K562 (cell line): ENCODE measurements around the gene ZNF33A. TPM values are rescaled to one million over a fixed set of nuclear protein-coding genes. Genes with fewer than 3 reads are reported as not detected.

Experiments used
- ATAC-seq: fragments of 200-7000 bp; cut with Tn5 transposase; 3 replicates; pipeline ENCODE4 v1.9.1; 2020; ENCODE audit warnings: moderate library complexity
- BruUV-seq: library from RNA; stranded (reverse); fragments of 400-500 nt; replicated peaks from 2 replicates; lab custom pipeline; 2021; lab: Mats Ljungman, UMichigan
- CTCF ChIA-PET: fragments of 300-600 bp; formaldehyde crosslinking; extraction: SDS; loops from one replicate; lab custom pipeline; 2021; ENCODE audit warnings: low intra/inter-chr PET ratio; lab: Yijun Ruan, JAX
- POLR2A ChIA-PET: fragments of 300-600, 350-650 bp; sonication (Branson Sonifier 250); formaldehyde crosslinking; extraction: SDS; loops from one replicate; lab custom pipeline; 2021; ENCODE audit warnings: antibody characterized with exemption, inconsistent platforms; lab: Yijun Ruan, JAX
- DNase-seq, 4 experiments: peaks; one replicate each; pipeline versions ENCODE4 v3.0.0 to v3.0.0-alpha.2; 2011 to 2018; ENCODE audit warnings: low spot score in 3 of 4, mixed read lengths in 3 of 4; ENCODE audit errors: extremely low read depth in 1 of 4
- FAIRE-seq: peaks from 2 replicates; lab custom pipeline; 2011; peaks lifted over from hg19 to GRCh38; lab: Jason Lieb, UNC
- H2AFZ ChIP-seq: 2 replicates; pipeline ENCODE4 v1.6.0; 2011; ENCODE audit warnings: low read depth, low read length, control low read depth, inconsistent platforms
- H3K27ac ChIP-seq: fragments of 200-600 bp; 3 replicates; pipeline ENCODE4 v1.8.0; 2011; ENCODE audit warnings: low read depth, mild to moderate bottlenecking, control low read depth, inconsistent platforms, low read length, moderate library complexity, mixed read lengths; ENCODE audit errors: extremely low read depth
- H3K27me3 ChIP-seq, 2 experiments: fragments of 300-600 bp in 1 of 2; 2 replicates in 1 of 2; 3 replicates in 1 of 2; pipeline versions ENCODE4 v1.6.0 to v1.8.0; 2011; ENCODE audit warnings: inconsistent platforms in 2 of 2, low read length in 2 of 2, mild to moderate bottlenecking in 1 of 2, mixed read lengths in 1 of 2, moderate library complexity in 1 of 2; ENCODE audit not compliant: control insufficient read depth in 2 of 2, insufficient read depth in 2 of 2
- H3K36me3 ChIP-seq: fragments of 300-600 bp; 3 replicates; pipeline ENCODE4 v1.8.0; 2011; ENCODE audit warnings: mild to moderate bottlenecking, low read length, inconsistent platforms; ENCODE audit not compliant: control insufficient read depth, insufficient read depth
- H3K4me1 ChIP-seq, 2 experiments: fragments of 200-600 bp in 1 of 2; replicated peaks in 1 of 2; 2 replicates in 1 of 2; 3 replicates in 1 of 2; pipeline versions ENCODE4 v1.5.1 to v1.8.0; 2011; ENCODE audit warnings: inconsistent platforms in 2 of 2, low read length in 2 of 2, mild to moderate bottlenecking in 1 of 2, mixed read lengths in 1 of 2, moderate library complexity in 1 of 2; ENCODE audit not compliant: control insufficient read depth in 2 of 2, insufficient read depth in 2 of 2
- H3K4me2 ChIP-seq: 2 replicates; pipeline ENCODE4 v1.6.1; 2011; ENCODE audit warnings: low read length, control low read depth, inconsistent platforms, mixed read lengths; ENCODE audit not compliant: insufficient read depth
- H3K4me3 ChIP-seq: fragments of 200-600 bp; sonication (generic), shearing (Covaris generic); 2 replicates; pipeline ENCODE4 v1.5.1; 2016; ENCODE audit warnings: control low read depth, inconsistent platforms
- H3K79me2 ChIP-seq: fragments of 200-600 bp; 3 replicates; pipeline ENCODE4 v1.8.0; 2011; ENCODE audit warnings: low read length, inconsistent platforms; ENCODE audit not compliant: control insufficient read depth, insufficient read depth
- H3K9ac ChIP-seq, 2 experiments: 2 replicates each; pipeline versions ENCODE4 v1.6.0 to v1.6.1; 2011; ENCODE audit warnings: low read depth in 2 of 2, low read length in 2 of 2, control low read depth in 1 of 2, inconsistent platforms in 1 of 2, mild to moderate bottlenecking in 1 of 2, mixed read lengths in 1 of 2; ENCODE audit not compliant: insufficient read depth in 1 of 2
- H3K9me1 ChIP-seq: one replicate; pipeline ENCODE4 v1.6.0; 2011; ENCODE audit warnings: inconsistent platforms, mild to moderate bottlenecking, low read length, moderate library complexity; ENCODE audit not compliant: control insufficient read depth, insufficient read depth
- H3K9me3 ChIP-seq: replicated peaks from 2 replicates; pipeline ENCODE4 v1.5.1; 2011; ENCODE audit warnings: low read depth, low read length, inconsistent platforms; ENCODE audit not compliant: control insufficient read depth, insufficient read depth
- H4K20me1 ChIP-seq: replicated peaks from 2 replicates; pipeline ENCODE4 v1.6.1; 2011; ENCODE audit warnings: low read length, inconsistent platforms, mixed read lengths; ENCODE audit not compliant: control insufficient read depth, insufficient read depth
- CBX5 ChIP-seq: IDR thresholded peaks from 2 replicates; pipeline ENCODE4 v1.6.1; 2014; ENCODE audit warnings: low read depth, borderline replicate concordance
- ETS2 ChIP-seq: IDR thresholded peaks from 2 replicates; pipeline ENCODE4 v1.6.1; 2016; ENCODE audit warnings: borderline replicate concordance, missing genetic modification characterization, mild to moderate bottlenecking, moderate library complexity, missing compliant biosample characterization; ENCODE audit not compliant: poor library complexity, severe bottlenecking
- FOXA1 ChIP-seq: fragments of 450-650 bp; IDR thresholded peaks from 2 replicates; pipeline ENCODE4 v1.6.1; 2016; ENCODE audit warnings: mild to moderate bottlenecking, borderline replicate concordance
- MAFF ChIP-seq: IDR thresholded peaks from 2 replicates; pipeline ENCODE4 v1.6.1; 2012; ENCODE audit warnings: low read length, improper control_type of control experiment
- NR1H2 ChIP-seq: sonication (generic); formaldehyde crosslinking; IDR thresholded peaks from 2 replicates; pipeline ENCODE4 v1.4.0; 2020; ENCODE audit warnings: mild to moderate bottlenecking, missing genetic modification reagents
- PHF8 ChIP-seq: fragments of 200-600 bp; sonication (generic); IDR thresholded peaks from 2 replicates; pipeline ENCODE4 v1.6.1; 2012; ENCODE audit warnings: mixed run types, mild to moderate bottlenecking, inconsistent platforms, low read length, moderate library complexity, borderline replicate concordance
- SAFB ChIP-seq: fragments of 200-400 bp; formaldehyde crosslinking; IDR thresholded peaks from 2 replicates; pipeline ENCODE4 v1.6.1; 2017; ENCODE audit warnings: low read depth, low read length, borderline replicate concordance
- SRF ChIP-seq, 2 experiments: fragments of 250-450, 450-650 bp in 1 of 2; sonication (Bioruptor Pico) in 1 of 2; sonication (generic) in 1 of 2; formaldehyde crosslinking; IDR thresholded peaks; 2 replicates each; pipeline versions ENCODE4 v1.5.0 to v1.5.1; 2020 to 2022; ENCODE audit warnings: mild to moderate bottlenecking in 1 of 2, missing genetic modification reagents in 1 of 2
- STAG1 ChIP-seq: sonication (generic); formaldehyde crosslinking; IDR thresholded peaks from 2 replicates; pipeline ENCODE4 v1.5.0; 2020; ENCODE audit warnings: missing genetic modification reagents, borderline replicate concordance
- ZNF407 ChIP-seq: fragments of 450-650 bp; IDR thresholded peaks from 2 replicates; pipeline ENCODE4 v1.6.1; 2016; ENCODE audit warnings: low read depth
- WGBS: fragments of 100-300 bp; shearing (Covaris generic); methylation state at CpG from one replicate; pipeline ENCODE4 v1.1.6; 2016; ENCODE audit warnings: low coverage, mixed read lengths; ENCODE audit not compliant: insufficient coverage; ENCODE audit errors: missing lambda C conversion rate; 5-methylcytosine and 5-hydroxymethylcytosine counted together
- in situ Hi-C: fragments of 300-500 bp; cut with MboI; formaldehyde crosslinking; loops from 4 replicates; pipeline ENCODE4 v1.15.0; 2018; ENCODE audit warnings: inconsistent platforms, mixed read lengths
- intact Hi-C: fragments of 100-400 bp; cut with micrococcal nuclease; formaldehyde crosslinking; loops from 2 replicates; pipeline ENCODE4 v1.14.2; 2022
- polyA plus RNA-seq, 8 experiments: library from polyadenylated mRNA; depleted of rRNA in 4 of 8; stranded (reverse) in 5 of 8; unstranded in 3 of 8; fragments of >200 nt; fragmentation: Nextera tagmentation in 2 of 8; fragmentation: Illumina TruSeq in 1 of 8; extraction: Ambion mirVana in 2 of 8; extraction: Trizol in 1 of 8; gene quantifications; 2 replicates each; pipeline versions ENCODE4 v1.2.1 to v1.2.3, GENCODE V29; 2011 to 2014; ENCODE audit warnings: inconsistent platforms in 1 of 8, missing spikeins in 1 of 8
- total RNA-seq, 7 experiments: library from RNA; depleted of rRNA in 6 of 7; stranded (reverse); fragments of >200 nt in 6 of 7; fragmentation: Illumina TruSeq in 2 of 7; extraction: Trizol in 2 of 7; gene quantifications; 2 replicates each; pipeline versions ENCODE4 v1.2.1 to v1.2.3, GENCODE V29; 2011 to 2021; ENCODE audit warnings: low replicate concordance in 1 of 7
- TF ChIP-seq, protein P1 (sequence below): sonication (generic); formaldehyde crosslinking; IDR thresholded peaks from 2 replicates; pipeline ENCODE4 v1.8.0; 2022; ENCODE audit warnings: mild to moderate bottlenecking, missing genetic modification reagents

The ZNF33A gene
- total and polyA plus RNA-seq, 9 of the 15 experiments (the other 6 are each of a cell fraction or from before 2014, with no cell fraction given): 8.1 to 27.5 (median 16.4) TPM

GRCh38 chr10:38070501-38070900 is 60.0 kb downstream of the ZNF33A start:
- no peak overlapping the region for H3K4me2 ChIP-seq
- H3K4me3 ChIP-seq: no peak overlapping the region
- no peaks in the 10 kb centered on the region for H3K79me2 ChIP-seq
- H3K9me3 ChIP-seq: no peaks in the 10 kb centered on the region
- FAIRE-seq: no peak
- in situ Hi-C loops: no loop called here
- DNase-seq: no peak
- TF ChIP-seq SAFB (no peak), ZNF407 (no peak), PHF8 (no peak), SRF (CRISPR knock-in tag; IDR thresholded peaks at IDR 0.05) (no peak), NR1H2 (CRISPR knock-in tag) (no peak), FOXA1 (no peak), CBX5 (no peak), MAFF (no peak), STAG1 (no peak), ETS2 (tag) (no peak)
- TF ChIP-seq, protein P1, sequence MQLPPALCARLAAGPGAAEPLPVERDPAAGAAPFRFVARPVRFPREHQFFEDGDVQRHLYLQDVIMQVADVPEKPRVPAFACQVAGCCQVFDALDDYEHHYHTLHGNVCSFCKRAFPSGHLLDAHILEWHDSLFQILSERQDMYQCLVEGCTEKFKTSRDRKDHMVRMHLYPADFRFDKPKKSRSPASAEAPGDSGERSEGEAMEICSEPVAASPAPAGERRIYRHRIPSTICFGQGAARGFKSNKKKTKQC: no peak
- TF ChIP-seq, all 486 proteins: peak for 0
- BruUV-seq: no TSS peak
- Histone ChIP-seq H3K27me3 (no peaks in the 10 kb centered on the region), H3K9me1 (no peaks in the 10 kb centered on the region), H3K4me1 (no peaks in the 10 kb centered on the region), H2AFZ (no peak overlapping the region), H3K9ac (no peak overlapping the region), H3K36me3 (no peaks in the 10 kb centered on the region), H4K20me1 (no peaks in the 10 kb centered on the region), H3K27ac (no peak overlapping the region)
- CTCF ChIA-PET: no interaction called here
- WGBS: 26% methylated on average over 8 of the region's 8 CpGs
- intact Hi-C loops: no loop called here
- no peak for ATAC-seq
- POLR2A ChIA-PET: no interaction called here
